HG02870 (cell line): ENCODE data around the gene MX2.
"Not testable (repeated sequence)": the region's sequence is repeated elsewhere in the genome, so short reads cannot be mapped to it uniquely, and the experiment has no call there.

Experiments
- ATAC-seq: cut with Tn5 transposase; IDR thresholded peaks from one replicate; pipeline ENCODE4 v1.9.1; 2021; ENCODE audit warnings: mild to moderate bottlenecking, moderate library complexity; ENCODE audit not compliant: unreplicated experiment

Gene MX2

GRCh38 chr21:41410767-41411448, 49.1 kb downstream of the MX2 start:
- no peak for ATAC-seq

- ATAC-seq = no peak
These were observed 49.7 kb downstream of the MX2 start for GRCh38 chr21:41411449-41412089.

GRCh38 chr21:41417505-41417904, 55.7 kb downstream of the MX2 start:
- ATAC-seq = not testable (repeated sequence)

- no peak for ATAC-seq
These were observed 56.6 kb downstream of the MX2 start for GRCh38 chr21:41418393-41418792.

- no peak for ATAC-seq
These were observed 57.3 kb downstream of the MX2 start for GRCh38 chr21:41418956-41419680.

- peak; percentile 85 for ATAC-seq
These were observed 58.4 kb downstream of the MX2 start for GRCh38 chr21:41419921-41420862.

GRCh38 chr21:41420998-41421397, 59.2 kb downstream of the MX2 start:
- ATAC-seq = not testable (repeated sequence)

- no peak for ATAC-seq
These were observed 60.9 kb downstream of the MX2 start for GRCh38 chr21:41422546-41423304.

- ATAC-seq = not testable (repeated sequence)
These were observed 61.4 kb downstream of the MX2 start for GRCh38 chr21:41423305-41423636.

- no peak for ATAC-seq
These were observed 63.7 kb downstream of the MX2 start for GRCh38 chr21:41425588-41425953.

GRCh38 chr21:41425954-41426675, 64.3 kb downstream of the MX2 start, which contains the start of gene MX1:
TSS of gene MX1 (plus strand) at chr21:41426239. CDS start at chr21:41432071, 5,832 bp downstream.
- ATAC-seq = peak; percentile 87

- no peak for ATAC-seq
These were observed 65.0 kb downstream of the MX2 start for GRCh38 chr21:41426676-41427404.

- ATAC-seq = no peak
These were observed 65.7 kb downstream of the MX2 start for GRCh38 chr21:41427556-41427955.

GRCh38 chr21:41428311-41428710, 66.5 kb downstream of the MX2 start:
- ATAC-seq = no peak

GRCh38 chr21:41428847-41429246, 67.0 kb downstream of the MX2 start:
- ATAC-seq = no peak

- ATAC-seq = no peak
These were observed 67.5 kb downstream of the MX2 start for GRCh38 chr21:41429305-41429704.

- ATAC-seq = no peak
These were observed 68.2 kb downstream of the MX2 start for GRCh38 chr21:41429925-41430491.

- ATAC-seq = peak; percentile 87
These were observed 70.1 kb downstream of the MX2 start for GRCh38 chr21:41431788-41432548.
